MM.1S (cell line): Measurements from ENCODE around the gene NCKAP5.

Experiments
- DNase-seq: peaks from one replicate; pipeline ENCODE4 v3.0.0-alpha.2; 2015
- H2AFZ ChIP-seq: fragments of 300-600 bp; sonication (generic); 2 replicates; pipeline ENCODE4 v1.6.0; 2016; ENCODE audit warnings: antibody characterized with exemption, low read length
- H3F3A ChIP-seq: fragments of 300-600 bp; sonication (generic); 2 replicates; pipeline ENCODE4 v1.6.1; 2016; ENCODE audit warnings: mild to moderate bottlenecking, antibody characterized with exemption, low read length, moderate library complexity, mixed read lengths; ENCODE audit not compliant: insufficient read depth
- H3K27ac ChIP-seq: fragments of 300-600 bp; sonication (generic); 2 replicates; pipeline ENCODE4 v1.5.1; 2016; ENCODE audit warnings: mild to moderate bottlenecking, low read length
- H3K27me3 ChIP-seq: fragments of 300-600 bp; sonication (generic); replicated peaks from 2 replicates; pipeline ENCODE4 v1.6.0; 2016; ENCODE audit warnings: low read length; ENCODE audit not compliant: insufficient read depth
- H3K36me3 ChIP-seq: fragments of 300-600 bp; sonication (generic); replicated peaks from 2 replicates; pipeline ENCODE4 v1.6.1; 2016; ENCODE audit warnings: mild to moderate bottlenecking, low read length, mixed read lengths; ENCODE audit not compliant: insufficient read depth
- H3K4me1 ChIP-seq: fragments of 300-600 bp; sonication (generic); 2 replicates; pipeline ENCODE4 v1.6.1; 2016; ENCODE audit warnings: low read length, mixed read lengths
- H3K4me2 ChIP-seq: fragments of 300-600 bp; sonication (generic); 2 replicates; pipeline ENCODE4 v1.6.0; 2016; ENCODE audit warnings: low read depth, low read length
- H3K4me3 ChIP-seq: fragments of 300-600 bp; sonication (generic); 2 replicates; pipeline ENCODE4 v1.5.1; 2016; ENCODE audit warnings: low read length, mixed read lengths
- H3K79me2 ChIP-seq: fragments of 300-600 bp; sonication (generic); 2 replicates; pipeline ENCODE4 v1.6.1; 2016; ENCODE audit warnings: mixed run types, low read length, mixed read lengths
- H3K9ac ChIP-seq: fragments of 300-600 bp; sonication (generic); 2 replicates; pipeline ENCODE4 v1.6.1; 2016; ENCODE audit warnings: low read length, mixed read lengths
- H3K9me2 ChIP-seq: fragments of 300-600 bp; sonication (generic); replicated peaks from 2 replicates; pipeline ENCODE4 v1.6.1; 2016; ENCODE audit warnings: mild to moderate bottlenecking, low read length, mixed read lengths; ENCODE audit not compliant: insufficient read depth
- H3K9me3 ChIP-seq: fragments of 300-600 bp; sonication (generic); replicated peaks from 2 replicates; pipeline ENCODE4 v1.6.1; 2016; ENCODE audit warnings: mild to moderate bottlenecking, low read length, mixed read lengths; ENCODE audit not compliant: insufficient read depth
- H4K20me1 ChIP-seq: fragments of 300-600 bp; sonication (generic); 2 replicates; pipeline ENCODE4 v1.6.1; 2016; ENCODE audit warnings: mild to moderate bottlenecking, low read length, moderate library complexity, mixed read lengths; ENCODE audit not compliant: insufficient read depth
- EZH2 ChIP-seq: fragments of 300-600 bp; sonication (generic); optimal IDR thresholded peaks from 2 replicates; pipeline ENCODE3; 2017; ENCODE audit warnings: low read depth, mild to moderate bottlenecking, antibody characterized with exemption, low read length, mixed read lengths
- EZH2phosphoT487 ChIP-seq: fragments of 300-600 bp; sonication (generic); IDR thresholded peaks from 2 replicates; pipeline ENCODE4 v1.6.1; 2018; ENCODE audit warnings: antibody characterized with exemption, low read length
- TF ChIP-seq, protein P1 (sequence below): fragments of 300-600 bp; sonication (generic); IDR thresholded peaks from 2 replicates; pipeline ENCODE4 v1.5.1; 2016; ENCODE audit warnings: antibody characterized with exemption, low read length, mixed read lengths

Gene NCKAP5

DNA sequence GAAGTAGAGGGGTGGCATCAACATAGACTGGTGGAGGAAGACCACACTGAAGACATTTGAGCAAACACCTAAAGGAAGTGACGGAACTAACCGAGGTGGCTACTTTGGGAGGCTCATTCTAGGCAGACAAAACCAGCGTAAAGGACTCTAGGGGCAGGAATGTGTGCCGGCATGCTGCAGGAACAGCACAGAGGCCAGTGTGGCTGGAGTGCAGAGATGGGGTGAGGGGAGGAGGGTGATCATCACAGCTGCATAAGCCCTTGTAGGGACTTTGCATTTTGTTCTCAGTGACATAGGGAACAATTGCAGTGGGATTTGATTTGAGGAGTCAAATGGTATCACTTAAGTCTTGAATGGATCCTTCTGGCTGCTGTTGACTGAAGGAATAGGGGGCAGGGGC, 253.5 kb downstream of the NCKAP5 start:
- no peak overlapping the region for H2AFZ ChIP-seq
- H3K36me3 ChIP-seq: no peaks in the 10 kb centered on the region
- H3K27ac ChIP-seq: no peak overlapping the region
- H3F3A ChIP-seq: no peaks in the 10 kb centered on the region
- no peak overlapping the region for H3K9ac ChIP-seq
- no peaks in the 10 kb centered on the region for H3K4me1 ChIP-seq
- no peaks in the 10 kb centered on the region for H4K20me1 ChIP-seq
- H3K4me2 ChIP-seq: no peak overlapping the region
- H3K79me2 ChIP-seq: no peaks in the 10 kb centered on the region
- no peak overlapping the region for H3K4me3 ChIP-seq
- no peak for DNase-seq
- no peaks in the 10 kb centered on the region for H3K9me3 ChIP-seq
- no peaks in the 10 kb centered on the region for H3K9me2 ChIP-seq
- no peak for TF ChIP-seq EZH2
- TF ChIP-seq, protein P1, sequence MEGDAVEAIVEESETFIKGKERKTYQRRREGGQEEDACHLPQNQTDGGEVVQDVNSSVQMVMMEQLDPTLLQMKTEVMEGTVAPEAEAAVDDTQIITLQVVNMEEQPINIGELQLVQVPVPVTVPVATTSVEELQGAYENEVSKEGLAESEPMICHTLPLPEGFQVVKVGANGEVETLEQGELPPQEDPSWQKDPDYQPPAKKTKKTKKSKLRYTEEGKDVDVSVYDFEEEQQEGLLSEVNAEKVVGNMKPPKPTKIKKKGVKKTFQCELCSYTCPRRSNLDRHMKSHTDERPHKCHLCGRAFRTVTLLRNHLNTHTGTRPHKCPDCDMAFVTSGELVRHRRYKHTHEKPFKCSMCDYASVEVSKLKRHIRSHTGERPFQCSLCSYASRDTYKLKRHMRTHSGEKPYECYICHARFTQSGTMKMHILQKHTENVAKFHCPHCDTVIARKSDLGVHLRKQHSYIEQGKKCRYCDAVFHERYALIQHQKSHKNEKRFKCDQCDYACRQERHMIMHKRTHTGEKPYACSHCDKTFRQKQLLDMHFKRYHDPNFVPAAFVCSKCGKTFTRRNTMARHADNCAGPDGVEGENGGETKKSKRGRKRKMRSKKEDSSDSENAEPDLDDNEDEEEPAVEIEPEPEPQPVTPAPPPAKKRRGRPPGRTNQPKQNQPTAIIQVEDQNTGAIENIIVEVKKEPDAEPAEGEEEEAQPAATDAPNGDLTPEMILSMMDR: no peak
- TF ChIP-seq EZH2phosphoT487: no peak
- H3K27me3 ChIP-seq: no peaks in the 10 kb centered on the region

DNA sequence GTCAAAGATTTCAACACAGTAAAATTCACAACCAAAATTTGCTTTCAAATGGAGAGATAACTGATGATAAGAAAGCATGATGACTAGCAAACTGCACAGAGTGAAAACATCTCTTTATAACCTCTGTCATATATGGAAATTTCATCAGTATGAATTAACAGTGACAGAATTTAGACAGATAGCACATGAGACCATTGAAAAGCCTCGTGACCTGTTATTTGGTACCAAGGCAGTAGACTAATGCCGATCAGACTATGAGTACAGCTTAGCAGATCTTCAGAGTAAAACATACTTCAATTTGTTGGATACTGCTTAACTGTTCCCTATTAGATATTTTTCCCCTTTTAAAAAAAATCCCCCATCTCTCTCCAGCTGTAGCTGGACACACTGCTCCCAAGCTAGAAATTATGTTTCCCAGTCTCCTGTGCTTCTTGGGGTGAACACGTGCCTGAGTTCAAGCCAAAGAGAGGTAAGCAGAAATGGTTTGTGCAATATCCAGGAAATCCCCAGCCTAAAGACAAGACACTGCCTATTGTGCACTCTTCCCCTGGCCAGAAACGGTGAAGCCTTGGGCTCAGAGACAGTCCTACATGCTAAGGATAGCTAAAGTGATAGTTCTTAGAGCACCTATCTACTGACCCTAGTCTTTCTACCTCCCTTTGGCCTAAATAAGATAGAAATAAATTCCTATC, 256.1 kb downstream of the NCKAP5 start:
- Histone ChIP-seq H3F3A (no peaks in the 10 kb centered on the region), H3K9me2 (no peaks in the 10 kb centered on the region), H3K4me2 (no peak overlapping the region), H3K36me3 (no peaks in the 10 kb centered on the region), H3K9ac (no peak overlapping the region), H3K4me1 (no peaks in the 10 kb centered on the region), H3K4me3 (no peak overlapping the region), H3K27ac (no peak overlapping the region), H2AFZ (no peak overlapping the region), H3K79me2 (no peaks in the 10 kb centered on the region), H3K27me3 (no peaks in the 10 kb centered on the region), H3K9me3 (no peaks in the 10 kb centered on the region), H4K20me1 (no peaks in the 10 kb centered on the region)
- TF ChIP-seq, protein P1: no peak
- no peak for TF ChIP-seq EZH2phosphoT487
- TF ChIP-seq EZH2: no peak
- no peak for DNase-seq

DNA sequence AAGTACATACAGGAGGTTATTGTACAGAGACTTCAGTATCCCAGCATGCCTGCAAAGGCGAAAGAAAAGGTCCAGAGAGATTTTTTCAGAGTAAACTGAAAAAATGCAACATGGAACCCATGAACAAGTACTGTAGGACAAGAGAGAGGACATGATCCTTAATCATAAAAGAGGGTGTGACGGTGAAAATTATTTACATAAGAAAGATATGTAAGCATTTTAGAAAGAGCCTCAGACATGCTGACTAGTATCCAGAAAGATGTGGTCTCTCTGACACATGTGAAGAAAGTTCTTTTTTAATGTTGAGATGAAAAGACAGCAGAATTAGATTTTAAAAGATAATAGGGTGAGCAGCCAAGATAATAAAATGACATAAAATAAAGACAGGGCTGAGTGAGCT, 262.0 kb downstream of the NCKAP5 start:
- no peaks in the 10 kb centered on the region for H3K9me2 ChIP-seq
- DNase-seq: no peak
- H3K9ac ChIP-seq: no peak overlapping the region
- no peak overlapping the region for H3K4me3 ChIP-seq
- no peaks in the 10 kb centered on the region for H3K36me3 ChIP-seq
- no peaks in the 10 kb centered on the region for H3F3A ChIP-seq
- no peaks in the 10 kb centered on the region for H3K27me3 ChIP-seq
- H3K27ac ChIP-seq: no peak overlapping the region
- TF ChIP-seq, protein P1: no peak
- TF ChIP-seq EZH2phosphoT487 (no peak), EZH2 (no peak)
- H3K4me2 ChIP-seq: no peak overlapping the region
- no peaks in the 10 kb centered on the region for H3K9me3 ChIP-seq
- no peaks in the 10 kb centered on the region for H3K4me1 ChIP-seq
- H3K79me2 ChIP-seq: no peaks in the 10 kb centered on the region
- H4K20me1 ChIP-seq: no peaks in the 10 kb centered on the region
- no peak overlapping the region for H2AFZ ChIP-seq
